Large intestine (tissue), 3 donors: ENCODE results near the gene KCNC4. TPM values are rescaled to one million over a fixed set of nuclear protein-coding genes. Genes with fewer than 3 reads are reported as not detected.

Experiments
- DNase-seq, 2 donors: peaks; one replicate each; pipeline versions ENCODE4 v3.0.0 to v3.0.0-alpha.2; 2013
- H3K27ac ChIP-seq: one replicate; pipeline ENCODE4 v1.5.1; 2013; ENCODE audit warnings: low read length
- H3K27me3 ChIP-seq: 2 replicates; pipeline ENCODE4 v1.6.1; 2013; ENCODE audit warnings: low read length; ENCODE audit not compliant: control insufficient read depth, insufficient read depth
- H3K36me3 ChIP-seq: 2 replicates; pipeline ENCODE4 v1.6.1; 2013; ENCODE audit warnings: low read length; ENCODE audit not compliant: control insufficient read depth, insufficient read depth
- H3K4me1 ChIP-seq: one replicate; pipeline ENCODE4 v1.6.1; 2013; ENCODE audit warnings: low read length; ENCODE audit not compliant: control insufficient read depth, insufficient read depth
- H3K4me3 ChIP-seq: one replicate; pipeline ENCODE4 v1.5.1; 2013; ENCODE audit warnings: low read length
- H3K9me3 ChIP-seq: one replicate; pipeline ENCODE4 v1.6.1; 2013; ENCODE audit warnings: mild to moderate bottlenecking, low read depth, low read length, moderate library complexity; ENCODE audit not compliant: control insufficient read depth
- WGBS: methylation state at CpG from one replicate; pipeline ENCODE4 v1.1.5; 2013; ENCODE audit warnings: low lambda C conversion rate; ENCODE audit not compliant: insufficient coverage; 5-methylcytosine and 5-hydroxymethylcytosine counted together
- polyA plus RNA-seq: library from polyadenylated mRNA; unstranded; fragments of 120-200 nt; gene quantifications from one replicate; pipeline ENCODE4 v1.2.1, GENCODE V29; 2013

The KCNC4 gene
- polyA plus RNA-seq, 1 donor: 3.5 TPM

- no peak overlapping the region for H3K4me3 ChIP-seq
- no peaks in the 10 kb centered on the region for H3K36me3 ChIP-seq
- H3K27me3 ChIP-seq: peaks cover 6% of the 10 kb centered on the region
- DNase-seq: no peak
- no CpG with 5 or more reads among the region's 4 CpGs for WGBS
- no peaks in the 10 kb centered on the region for H3K9me3 ChIP-seq
- no peak overlapping the region for H3K27ac ChIP-seq
- H3K4me1 ChIP-seq: no peaks in the 10 kb centered on the region
Measured at GRCh38 chr1:110255392-110255787, 45.3 kb downstream of the KCNC4 start.

- WGBS: no CpG with 5 or more reads among the region's 2 CpGs
- Histone ChIP-seq H3K27ac (no peak overlapping the region), H3K9me3 (no peaks in the 10 kb centered on the region), H3K4me3 (no peak overlapping the region), H3K27me3 (peaks cover 14% of the 10 kb centered on the region), H3K4me1 (no peaks in the 10 kb centered on the region), H3K36me3 (no peaks in the 10 kb centered on the region)
- no peak for DNase-seq
Measured at GRCh38 chr1:110258734-110259133, 48.6 kb downstream of the KCNC4 start.

- Histone ChIP-seq H3K9me3 (no peaks in the 10 kb centered on the region), H3K4me1 (no peaks in the 10 kb centered on the region), H3K27me3 (peaks cover 14% of the 10 kb centered on the region), H3K27ac (no peak overlapping the region), H3K4me3 (no peak overlapping the region), H3K36me3 (no peaks in the 10 kb centered on the region)
- DNase-seq: no peak
- WGBS: no CpG with 5 or more reads among the region's 2 CpGs
Measured at GRCh38 chr1:110259770-110260169, 49.7 kb downstream of the KCNC4 start.

Other genes with a start within 250 kb of the KCNC4 start
- 89.3 TPM for gene AHCYL1, start 225.5 kb upstream of the KCNC4 start, polyA plus RNA-seq
- 37.8 TPM for gene STRIP1, start 175.7 kb upstream of the KCNC4 start, polyA plus RNA-seq
- gene ALX3, start 139.6 kb upstream of the KCNC4 start, polyA plus RNA-seq: not detected
- gene UBL4B, start 97.9 kb upstream of the KCNC4 start, polyA plus RNA-seq: not detected
- 0.33 TPM for gene SLC6A17, start 59.8 kb upstream of the KCNC4 start, polyA plus RNA-seq
- 13.1 TPM for gene RBM15, start 129.1 kb downstream of the KCNC4 start, polyA plus RNA-seq
- 47.1 TPM for gene SLC16A4, start 180.7 kb downstream of the KCNC4 start, polyA plus RNA-seq
- gene LAMTOR5, start 197.4 kb downstream of the KCNC4 start, polyA plus RNA-seq: 136 TPM
- 0.13 TPM for gene PROK1, start 240.8 kb downstream of the KCNC4 start, polyA plus RNA-seq